ENCODE data around the gene PTRH2. TPM values are rescaled to one million over a fixed set of nuclear protein-coding genes. Genes with fewer than 3 reads are reported as not detected.

Gene PTRH2
- polyA plus RNA-seq, 3 donors: 13.4 to 27.0 (median 26.0) TPM

DNA sequence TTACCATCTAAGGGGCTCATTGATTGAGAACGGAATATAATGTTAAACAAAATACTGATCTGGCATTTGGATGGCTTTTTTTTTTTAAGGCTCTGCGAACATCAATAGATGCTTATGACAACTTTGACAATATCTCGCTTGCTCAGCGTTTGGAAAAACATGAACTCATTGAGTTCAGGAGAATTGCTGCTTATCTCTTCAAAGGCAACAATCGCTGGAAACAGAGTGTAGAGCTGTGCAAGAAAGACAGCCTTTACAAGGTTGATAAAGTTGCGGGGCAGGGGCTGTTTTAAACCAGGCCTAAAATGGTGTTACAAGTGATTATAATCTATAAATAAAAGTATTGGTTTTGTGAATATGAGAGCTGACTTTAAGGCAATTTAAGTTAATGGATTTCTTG is 22.3 kb downstream of the PTRH2 start:
- H3K4me2 ChIP-seq (replicated peaks; ENCODE audit: extremely low read depth, low read length, poor library complexity, severe bottlenecking): no peak overlapping the region
- Mint-ChIP-seq H3K4me1 (no peaks in the 10 kb centered on the region), H3K9me3 (no peaks in the 10 kb centered on the region), H3K27me3 (ENCODE audit: low read depth in 3 of 3) (peaks cover 0 to 2% (median 0%) of the 10 kb centered on the region in 3 donors), H3K27ac (no peak overlapping the region), H3K4me3 (no peak overlapping the region), H3K36me3 (peaks cover 86 to 95% of the 10 kb centered on the region in 2 donors)
- TF ChIP-seq, protein P1, sequence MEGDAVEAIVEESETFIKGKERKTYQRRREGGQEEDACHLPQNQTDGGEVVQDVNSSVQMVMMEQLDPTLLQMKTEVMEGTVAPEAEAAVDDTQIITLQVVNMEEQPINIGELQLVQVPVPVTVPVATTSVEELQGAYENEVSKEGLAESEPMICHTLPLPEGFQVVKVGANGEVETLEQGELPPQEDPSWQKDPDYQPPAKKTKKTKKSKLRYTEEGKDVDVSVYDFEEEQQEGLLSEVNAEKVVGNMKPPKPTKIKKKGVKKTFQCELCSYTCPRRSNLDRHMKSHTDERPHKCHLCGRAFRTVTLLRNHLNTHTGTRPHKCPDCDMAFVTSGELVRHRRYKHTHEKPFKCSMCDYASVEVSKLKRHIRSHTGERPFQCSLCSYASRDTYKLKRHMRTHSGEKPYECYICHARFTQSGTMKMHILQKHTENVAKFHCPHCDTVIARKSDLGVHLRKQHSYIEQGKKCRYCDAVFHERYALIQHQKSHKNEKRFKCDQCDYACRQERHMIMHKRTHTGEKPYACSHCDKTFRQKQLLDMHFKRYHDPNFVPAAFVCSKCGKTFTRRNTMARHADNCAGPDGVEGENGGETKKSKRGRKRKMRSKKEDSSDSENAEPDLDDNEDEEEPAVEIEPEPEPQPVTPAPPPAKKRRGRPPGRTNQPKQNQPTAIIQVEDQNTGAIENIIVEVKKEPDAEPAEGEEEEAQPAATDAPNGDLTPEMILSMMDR (IDR thresholded peaks at IDR 0.05): no peak
- peaks cover 98% of the 10 kb centered on the region in 2 donors for H3K36me3 ChIP-seq (replicated peaks in 1 of 2; ENCODE audit: control insufficient read depth in 1 of 2, insufficient read depth in 2 of 2, low read length in 2 of 2)
- 100% methylated on average over 5 of the region's 6 CpGs for WGBS (ENCODE audit: insufficient coverage)
- H3K27ac ChIP-seq (ENCODE audit: low read depth in 1 of 2, low read length in 2 of 2): no peak overlapping the region
- H3K4me1 ChIP-seq (ENCODE audit: control insufficient read depth in 1 of 2, insufficient read depth in 2 of 2, low read length in 2 of 2): no peaks in the 10 kb centered on the region
- H3K27me3 ChIP-seq (ENCODE audit: control insufficient read depth in 2 of 2, insufficient read depth in 2 of 2, low read length in 2 of 2): no peaks in the 10 kb centered on the region
- no peak overlapping the region for H2AFZ ChIP-seq (ENCODE audit: insufficient read depth, low read depth, low read length, poor library complexity, severe bottlenecking)
- DNase-seq: no peak
- no peak overlapping the region for H3K9ac ChIP-seq (ENCODE audit: insufficient read depth, low read length, poor library complexity, severe bottlenecking)
- no peaks in the 10 kb centered on the region for H3K9me3 ChIP-seq (replicated peaks in 1 of 2; ENCODE audit: control insufficient read depth in 1 of 2, insufficient read depth in 1 of 2, low read length in 2 of 2)
- H3K79me2 ChIP-seq (ENCODE audit: insufficient read depth, low read length): peaks cover 70% of the 10 kb centered on the region
- peaks cover 95% of the 10 kb centered on the region for H4K20me1 ChIP-seq (ENCODE audit: insufficient read depth, low read length)
- no peak overlapping the region for H3K4me3 ChIP-seq (replicated peaks in 1 of 3; ENCODE audit: low read depth in 2 of 3, low read length in 3 of 3)
- intact Hi-C loops (cut with micrococcal nuclease): no loop called here

GRCh38 chr17:59683283-59683682 is 23.9 kb downstream of the PTRH2 start:
- Mint-ChIP-seq H3K4me3 (no peak overlapping the region), H3K36me3 (peaks cover 86 to 90% of the 10 kb centered on the region in 2 donors), H3K9me3 (no peaks in the 10 kb centered on the region), H3K4me1 (no peaks in the 10 kb centered on the region), H3K27me3 (ENCODE audit: low read depth in 3 of 3) (no peaks in the 10 kb centered on the region), H3K27ac (no peak overlapping the region)
- H3K4me2 ChIP-seq (replicated peaks; ENCODE audit: extremely low read depth, low read length, poor library complexity, severe bottlenecking): no peak overlapping the region
- peaks cover 90% of the 10 kb centered on the region for H4K20me1 ChIP-seq (ENCODE audit: insufficient read depth, low read length)
- H3K9me3 ChIP-seq (replicated peaks in 1 of 2; ENCODE audit: control insufficient read depth in 1 of 2, insufficient read depth in 1 of 2, low read length in 2 of 2): no peaks in the 10 kb centered on the region
- H3K79me2 ChIP-seq (ENCODE audit: insufficient read depth, low read length): peaks cover 53% of the 10 kb centered on the region
- intact Hi-C loops (cut with micrococcal nuclease): no loop called here
- DNase-seq: no peak
- no peak overlapping the region for H3K9ac ChIP-seq (ENCODE audit: insufficient read depth, low read length, poor library complexity, severe bottlenecking)
- H2AFZ ChIP-seq (ENCODE audit: insufficient read depth, low read depth, low read length, poor library complexity, severe bottlenecking): no peak overlapping the region
- H3K27me3 ChIP-seq (ENCODE audit: control insufficient read depth in 2 of 2, insufficient read depth in 2 of 2, low read length in 2 of 2): no peaks in the 10 kb centered on the region
- peaks cover 98 to 100% of the 10 kb centered on the region in 2 donors for H3K36me3 ChIP-seq (replicated peaks in 1 of 2; ENCODE audit: control insufficient read depth in 1 of 2, insufficient read depth in 2 of 2, low read length in 2 of 2)
- H3K4me1 ChIP-seq (ENCODE audit: control insufficient read depth in 1 of 2, insufficient read depth in 2 of 2, low read length in 2 of 2): no peaks in the 10 kb centered on the region
- TF ChIP-seq, protein P1 (IDR thresholded peaks at IDR 0.05): no peak
- H3K4me3 ChIP-seq (replicated peaks in 1 of 3; ENCODE audit: low read depth in 2 of 3, low read length in 3 of 3): no peak overlapping the region
- H3K27ac ChIP-seq (ENCODE audit: low read depth in 1 of 2, low read length in 2 of 2): peak overlapping the region in 1 of 2 donors; percentile 11

Measured in CD14-positive monocyte (primary cell).